HepG2 (cell line): ENCODE data around the gene PPIA. TPM values are rescaled to one million over a fixed set of nuclear protein-coding genes. Genes with fewer than 3 reads are reported as not detected.

Experiments
- ATAC-seq: fragments of 200-7000 bp; cut with Tn5 transposase; 3 replicates; pipeline ENCODE4 v1.9.1; 2020; ENCODE audit warnings: mild to moderate bottlenecking, moderate library complexity
- BruUV-seq: library from RNA; stranded (reverse); fragments of 400-500 nt; replicated peaks from 2 replicates; lab custom pipeline; 2021; lab: Mats Ljungman, UMichigan
- CTCF ChIA-PET: fragments of 300-600 bp; formaldehyde crosslinking; extraction: SDS; loops from one replicate; lab custom pipeline; 2021; ENCODE audit warnings: low total read pairs, inconsistent platforms, low intra/inter-chr PET ratio; lab: Yijun Ruan, JAX
- POLR2A ChIA-PET: fragments of 350-600 bp; sonication (Branson Sonifier 250); formaldehyde crosslinking; loops from one replicate; lab custom pipeline; 2020; ENCODE audit warnings: antibody characterized with exemption, inconsistent platforms; lab: Yijun Ruan, JAX
- DNase-seq: peaks from one replicate; pipeline ENCODE4 v3.0.0-alpha.2; 2015; ENCODE audit warnings: low spot score
- FAIRE-seq: peaks from 3 replicates; lab custom pipeline; 2011; peaks lifted over from hg19 to GRCh38; lab: Jason Lieb, UNC
- H2AFZ ChIP-seq: one replicate; pipeline ENCODE4 v1.6.1; 2011; ENCODE audit warnings: low read length, inconsistent platforms
- H3K27ac ChIP-seq: fragments of 300-600 bp; 3 replicates; pipeline ENCODE4 v1.8.0; 2011; ENCODE audit warnings: mixed run types, mild to moderate bottlenecking, mixed read lengths, low read length, inconsistent platforms; ENCODE audit not compliant: insufficient read depth; ENCODE audit errors: extremely low read length
- H3K27me3 ChIP-seq, 2 experiments: fragments of 200-600 bp in 1 of 2; 2 replicates in 1 of 2; 3 replicates in 1 of 2; pipeline versions ENCODE4 v1.6.0 to v1.8.0; 2011; ENCODE audit warnings: low read length in 2 of 2, mild to moderate bottlenecking in 2 of 2, moderate library complexity in 2 of 2, inconsistent platforms in 1 of 2; ENCODE audit not compliant: insufficient read depth in 2 of 2, control insufficient read depth in 1 of 2
- H3K36me3 ChIP-seq, 2 experiments: fragments of 200-600 bp in 1 of 2; replicated peaks in 1 of 2; 2 replicates in 1 of 2; 3 replicates in 1 of 2; pipeline versions ENCODE4 v1.5.1 to v1.8.0; 2011; ENCODE audit warnings: low read length in 2 of 2, inconsistent platforms in 1 of 2; ENCODE audit not compliant: insufficient read depth in 2 of 2, control insufficient read depth in 1 of 2
- H3K4me1 ChIP-seq: 2 replicates; pipeline ENCODE4 v1.5.1; 2012; ENCODE audit warnings: low read length, inconsistent platforms; ENCODE audit not compliant: insufficient read depth
- H3K4me2 ChIP-seq: 2 replicates; pipeline ENCODE4 v1.6.0; 2011; ENCODE audit warnings: low read depth, low read length, inconsistent platforms
- H3K4me3 ChIP-seq, 3 experiments: fragments of 200-600 bp in 1 of 3; sonication (generic), shearing (Covaris generic) in 1 of 3; replicated peaks in 1 of 3; 2 replicates each; pipeline ENCODE4 v1.5.1; 2011 to 2016; ENCODE audit warnings: low read length in 3 of 3, inconsistent platforms in 2 of 3, low read depth in 2 of 3, mild to moderate bottlenecking in 2 of 3, control low read depth in 1 of 3, mixed read lengths in 1 of 3; ENCODE audit not compliant: insufficient read depth in 1 of 3
- H3K79me2 ChIP-seq: one replicate; pipeline ENCODE4 v1.6.1; 2011; ENCODE audit warnings: low read length, inconsistent platforms; ENCODE audit not compliant: insufficient read depth
- H3K9ac ChIP-seq: 2 replicates; pipeline ENCODE4 v1.6.0; 2011; ENCODE audit warnings: mild to moderate bottlenecking, low read depth, low read length, inconsistent platforms; ENCODE audit not compliant: insufficient read depth
- H3K9me3 ChIP-seq: 2 replicates; pipeline ENCODE4 v1.5.1; 2012; ENCODE audit warnings: mild to moderate bottlenecking, low read length
- H4K20me1 ChIP-seq: 2 replicates; pipeline ENCODE4 v1.6.0; 2011; ENCODE audit warnings: inconsistent platforms, mild to moderate bottlenecking, low read length, moderate library complexity; ENCODE audit not compliant: insufficient read depth
- KLF6 ChIP-seq: IDR thresholded peaks from 2 replicates; pipeline ENCODE4 v1.8.0; 2016; ENCODE audit warnings: missing biosample characterization, missing genetic modification reagents
- NFATC3 ChIP-seq: sonication (generic); formaldehyde crosslinking; IDR thresholded peaks from 2 replicates; pipeline ENCODE4 v1.5.1; 2020; ENCODE audit warnings: mild to moderate bottlenecking, missing genetic modification reagents
- POLR2A ChIP-seq, 2 experiments: IDR thresholded peaks; 2 replicates each; pipeline ENCODE4 v1.6.1; 2011; ENCODE audit warnings: low read depth in 2 of 2, low read length in 2 of 2, mild to moderate bottlenecking in 1 of 2, moderate library complexity in 1 of 2; ENCODE audit not compliant: insufficient read depth in 1 of 2
- POLR2AphosphoS2 ChIP-seq: IDR thresholded peaks from 2 replicates; pipeline ENCODE4 v1.6.1; 2011; ENCODE audit warnings: low read depth, low read length, improper control_type of control experiment
- POLR2AphosphoS5 ChIP-seq: IDR thresholded peaks from 2 replicates; pipeline ENCODE4 v1.6.1; 2012; ENCODE audit warnings: low read depth, low read length
- POLR2G ChIP-seq: fragments of 200-400 bp; formaldehyde crosslinking; IDR thresholded peaks from 2 replicates; pipeline ENCODE4 v1.6.1; 2018; ENCODE audit warnings: mild to moderate bottlenecking, low read depth, low read length, moderate library complexity
- RBFOX2 ChIP-seq: fragments of 200-400 bp; formaldehyde crosslinking; IDR thresholded peaks from 2 replicates; pipeline ENCODE4 v1.6.1; 2017; ENCODE audit warnings: low read depth, mild to moderate bottlenecking, low read length
- RBM22 ChIP-seq: fragments of 200-400 bp; formaldehyde crosslinking; optimal IDR thresholded peaks from 2 replicates; pipeline ENCODE3; 2017; ENCODE audit warnings: mild to moderate bottlenecking, low read length, moderate library complexity
- REPIN1 ChIP-seq: sonication (generic); formaldehyde crosslinking; IDR thresholded peaks from 2 replicates; pipeline ENCODE4 v1.8.0; 2022; ENCODE audit warnings: missing genetic modification reagents, low read depth, mild to moderate bottlenecking, borderline replicate concordance
- SOX5 ChIP-seq: IDR thresholded peaks from 2 replicates; pipeline ENCODE4 v1.6.1; 2016; ENCODE audit warnings: borderline replicate concordance
- TBP ChIP-seq: sonication (generic); formaldehyde crosslinking; IDR thresholded peaks from 2 replicates; pipeline ENCODE4 v1.5.0; 2020; ENCODE audit warnings: missing genetic modification reagents
- ZKSCAN5 ChIP-seq: sonication (generic); formaldehyde crosslinking; IDR thresholded peaks from 2 replicates; pipeline ENCODE4 v1.5.1; 2020; ENCODE audit warnings: mild to moderate bottlenecking, missing genetic modification reagents
- ZNF501 ChIP-seq: sonication (generic); formaldehyde crosslinking; IDR thresholded peaks from 2 replicates; pipeline ENCODE4 v1.5.1; 2020; ENCODE audit warnings: mild to moderate bottlenecking, moderate library complexity, missing genetic modification reagents
- ZZZ3 ChIP-seq: sonication (generic); formaldehyde crosslinking; IDR thresholded peaks from 2 replicates; pipeline ENCODE4 v1.4.0; 2020; ENCODE audit warnings: missing genetic modification reagents, mild to moderate bottlenecking, borderline replicate concordance
- WGBS: methylation state at CpG from one replicate; pipeline ENCODE4 v1.1.6; 2017; ENCODE audit warnings: low lambda C conversion rate; 5-methylcytosine and 5-hydroxymethylcytosine counted together
- in situ Hi-C: cut with HindIII; loops from 2 replicates; pipeline ENCODE4 v1.10.0; 2017; ENCODE audit warnings: low pct_unique_long_range_greater_than_20kb; ENCODE audit not compliant: extremely low pct_ligation_motif_present
- intact Hi-C: fragments of 100-400 bp; cut with micrococcal nuclease; formaldehyde crosslinking; loops from one replicate; pipeline ENCODE4 v1.10.0; 2022; ENCODE audit not compliant: unreplicated experiment
- polyA plus RNA-seq, 8 experiments: library from polyadenylated mRNA; depleted of rRNA in 3 of 8; stranded (reverse) in 7 of 8; unstranded in 1 of 8; fragments of >200 nt; fragmentation: Illumina TruSeq in 4 of 8; extraction: Trizol in 4 of 8; gene quantifications; 2 replicates each; pipeline versions ENCODE4 v1.2.1 to v1.2.3, GENCODE V29; 2011 to 2016; ENCODE audit warnings: low read depth in 4 of 8, missing spikeins in 1 of 8, mixed read lengths in 1 of 8; ENCODE audit not compliant: insufficient read depth in 1 of 8
- total RNA-seq, 5 experiments: library from RNA; depleted of rRNA; stranded (reverse); fragments of >200 nt; fragmentation: Illumina TruSeq; extraction: Trizol; gene quantifications; 2 replicates each; pipeline ENCODE4 v1.2.3, GENCODE V29; 2016; ENCODE audit warnings: low read depth in 1 of 5
- TF ChIP-seq, protein P1 (sequence below): sonication (generic); formaldehyde crosslinking; IDR thresholded peaks from 2 replicates; pipeline ENCODE4 v1.5.1; 2020; ENCODE audit warnings: mild to moderate bottlenecking, missing genetic modification reagents, borderline replicate concordance
- TF ChIP-seq, protein P2 (sequence below): sonication (generic); formaldehyde crosslinking; IDR thresholded peaks from 2 replicates; pipeline ENCODE4 v1.8.0; 2022; ENCODE audit warnings: missing genetic modification reagents, mild to moderate bottlenecking, inconsistent platforms, borderline replicate concordance

PPIA gene
- total and polyA plus RNA-seq, 2 of the 13 experiments (the other 11 are each of a cell fraction or from before 2014, with no cell fraction given), result 2,268 to 3,010 TPM

DNA sequence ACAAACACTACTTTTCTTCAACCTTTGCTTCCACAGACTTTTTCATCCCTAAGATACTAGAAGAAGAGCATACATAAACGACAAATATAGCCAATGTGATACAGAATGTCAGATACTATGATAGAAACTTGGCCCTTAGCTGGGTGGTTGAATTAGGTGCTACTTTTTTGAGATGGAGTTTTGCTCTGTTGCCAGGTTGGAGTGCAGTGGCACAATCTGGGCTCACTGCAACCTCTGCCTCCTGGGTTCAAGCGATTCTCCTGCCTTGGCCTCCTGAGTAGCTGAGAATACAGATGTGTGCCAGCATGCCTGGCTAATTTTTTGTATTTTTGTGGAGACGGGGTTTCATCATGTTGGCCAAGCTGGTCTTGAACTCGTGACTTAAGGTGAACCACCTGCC is 3.5 kb downstream of the PPIA start (continued):
- TF ChIP-seq REPIN1 (CRISPR knock-in tag) (no peak), POLR2A (IDR thresholded peaks at IDR 0.05; ENCODE audit: insufficient read depth in 1 of 2, low read depth in 2 of 2, low read length in 2 of 2) (0 out of 4 replicates have a peak, but pooled peaks of 1 of the 2 experiments have one; percentile 5), KLF6 (no peak), ZKSCAN5 (CRISPR knock-in tag) (no peak)
- TF ChIP-seq, protein P1, sequence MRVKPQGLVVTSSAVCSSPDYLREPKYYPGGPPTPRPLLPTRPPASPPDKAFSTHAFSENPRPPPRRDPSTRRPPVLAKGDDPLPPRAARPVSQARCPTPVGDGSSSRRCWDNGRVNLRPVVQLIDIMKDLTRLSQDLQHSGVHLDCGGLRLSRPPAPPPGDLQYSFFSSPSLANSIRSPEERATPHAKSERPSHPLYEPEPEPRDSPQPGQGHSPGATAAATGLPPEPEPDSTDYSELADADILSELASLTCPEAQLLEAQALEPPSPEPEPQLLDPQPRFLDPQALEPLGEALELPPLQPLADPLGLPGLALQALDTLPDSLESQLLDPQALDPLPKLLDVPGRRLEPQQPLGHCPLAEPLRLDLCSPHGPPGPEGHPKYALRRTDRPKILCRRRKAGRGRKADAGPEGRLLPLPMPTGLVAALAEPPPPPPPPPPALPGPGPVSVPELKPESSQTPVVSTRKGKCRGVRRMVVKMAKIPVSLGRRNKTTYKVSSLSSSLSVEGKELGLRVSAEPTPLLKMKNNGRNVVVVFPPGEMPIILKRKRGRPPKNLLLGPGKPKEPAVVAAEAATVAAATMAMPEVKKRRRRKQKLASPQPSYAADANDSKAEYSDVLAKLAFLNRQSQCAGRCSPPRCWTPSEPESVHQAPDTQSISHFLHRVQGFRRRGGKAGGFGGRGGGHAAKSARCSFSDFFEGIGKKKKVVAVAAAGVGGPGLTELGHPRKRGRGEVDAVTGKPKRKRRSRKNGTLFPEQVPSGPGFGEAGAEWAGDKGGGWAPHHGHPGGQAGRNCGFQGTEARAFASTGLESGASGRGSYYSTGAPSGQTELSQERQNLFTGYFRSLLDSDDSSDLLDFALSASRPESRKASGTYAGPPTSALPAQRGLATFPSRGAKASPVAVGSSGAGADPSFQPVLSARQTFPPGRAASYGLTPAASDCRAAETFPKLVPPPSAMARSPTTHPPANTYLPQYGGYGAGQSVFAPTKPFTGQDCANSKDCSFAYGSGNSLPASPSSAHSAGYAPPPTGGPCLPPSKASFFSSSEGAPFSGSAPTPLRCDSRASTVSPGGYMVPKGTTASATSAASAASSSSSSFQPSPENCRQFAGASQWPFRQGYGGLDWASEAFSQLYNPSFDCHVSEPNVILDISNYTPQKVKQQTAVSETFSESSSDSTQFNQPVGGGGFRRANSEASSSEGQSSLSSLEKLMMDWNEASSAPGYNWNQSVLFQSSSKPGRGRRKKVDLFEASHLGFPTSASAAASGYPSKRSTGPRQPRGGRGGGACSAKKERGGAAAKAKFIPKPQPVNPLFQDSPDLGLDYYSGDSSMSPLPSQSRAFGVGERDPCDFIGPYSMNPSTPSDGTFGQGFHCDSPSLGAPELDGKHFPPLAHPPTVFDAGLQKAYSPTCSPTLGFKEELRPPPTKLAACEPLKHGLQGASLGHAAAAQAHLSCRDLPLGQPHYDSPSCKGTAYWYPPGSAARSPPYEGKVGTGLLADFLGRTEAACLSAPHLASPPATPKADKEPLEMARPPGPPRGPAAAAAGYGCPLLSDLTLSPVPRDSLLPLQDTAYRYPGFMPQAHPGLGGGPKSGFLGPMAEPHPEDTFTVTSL (CRISPR knock-in tag), result no peak

DNA sequence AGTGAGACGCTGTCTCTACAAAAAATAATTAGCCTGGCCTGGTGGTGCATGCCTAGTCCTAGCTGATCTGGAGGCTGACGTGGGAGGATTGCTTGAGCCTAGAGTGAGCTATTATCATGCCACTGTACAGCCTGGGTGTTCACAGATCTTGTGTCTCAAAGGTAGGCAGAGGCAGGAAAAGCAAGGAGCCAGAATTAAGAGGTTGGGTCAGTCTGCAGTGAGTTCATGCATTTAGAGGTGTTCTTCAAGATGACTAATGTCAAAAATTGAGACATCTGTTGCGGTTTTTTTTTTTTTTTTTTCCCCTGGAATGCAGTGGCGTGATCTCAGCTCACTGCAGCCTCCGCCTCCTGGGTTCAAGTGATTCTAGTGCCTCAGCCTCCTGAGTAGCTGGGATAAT is 5.4 kb downstream of the PPIA start:
- H3K36me3 ChIP-seq, result peaks cover 10 to 45% of the 10 kb centered on the region in 2 experiments
- H3K27ac ChIP-seq, result no peak overlapping the region
- no peak overlapping the region for H3K4me2 ChIP-seq
- WGBS, result 96% methylated on average over 5 of the region's 5 CpGs
- no peak for FAIRE-seq
- intact Hi-C loops (no loop called here), in situ Hi-C loops (no loop called here)
- no peaks in the 10 kb centered on the region; a peak in 1 of 5 replicates for H3K27me3 ChIP-seq
- H3K9me3 ChIP-seq, result no peaks in the 10 kb centered on the region
- no TSS peak for BruUV-seq
- peaks cover 49% of the 10 kb centered on the region for H4K20me1 ChIP-seq
- ChIA-PET CTCF (no interaction called here), POLR2A (interaction anchor here (0.7 kb wide), 1 partner anchor 9 kb away, joined by 4 read pairs; no protein-coding TSS in a partner anchor)
- no peak overlapping the region for H2AFZ ChIP-seq
- 0 out of 2 replicates have a peak, but pooled peaks have one; percentile 47 for TF ChIP-seq POLR2AphosphoS2
- no peak for TF ChIP-seq ZNF501
- TF ChIP-seq POLR2AphosphoS5, result 0 out of 2 replicates have a peak, but pooled peaks have one; percentile 12
- TF ChIP-seq POLR2G, result peak; percentile 13
- no peak for TF ChIP-seq TBP
- no peak for TF ChIP-seq ZZZ3 (CRISPR knock-in tag)
- TF ChIP-seq, protein P2, sequence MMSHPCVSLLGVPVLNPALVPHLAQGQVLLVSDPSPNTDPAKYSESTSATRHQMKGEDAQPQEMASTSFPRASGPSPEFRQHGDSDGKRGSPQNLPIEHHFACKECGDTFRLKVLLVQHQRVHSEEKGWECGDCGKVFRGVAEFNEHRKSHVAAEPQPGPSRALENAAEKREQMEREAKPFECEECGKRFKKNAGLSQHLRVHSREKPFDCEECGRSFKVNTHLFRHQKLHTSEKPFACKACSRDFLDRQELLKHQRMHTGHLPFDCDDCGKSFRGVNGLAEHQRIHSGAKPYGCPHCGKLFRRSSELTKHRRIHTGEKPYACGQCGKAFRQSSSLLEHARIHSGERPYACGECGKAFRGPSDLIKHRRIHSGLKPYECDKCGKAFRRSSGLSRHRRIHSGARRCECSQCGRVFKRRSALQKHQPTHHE (CRISPR knock-in tag), result no peak
- no peak for TF ChIP-seq NFATC3 (CRISPR knock-in tag)
- TF ChIP-seq POLR2A (IDR thresholded peaks at IDR 0.05; ENCODE audit: insufficient read depth in 1 of 2, low read depth in 2 of 2, low read length in 2 of 2), result 0 out of 4 replicates have a peak, but pooled peaks of 1 of the 2 experiments have one; percentile 21
- TF ChIP-seq SOX5 (CRISPR knock-in tag), result no peak
- TF ChIP-seq RBFOX2, result peak; percentile 63
- TF ChIP-seq RBM22, result peak; percentile 88
- no peak overlapping the region for H3K4me3 ChIP-seq
- no peak overlapping the region for H3K9ac ChIP-seq
- no peak for ATAC-seq
- peaks cover 31% of the 10 kb centered on the region for H3K79me2 ChIP-seq
- H3K4me1 ChIP-seq, result peaks cover 25% of the 10 kb centered on the region
- DNase-seq, result no peak
